HEK293 (cell line): ENCODE measurements around the gene ZNF853.
A peak's percentile ranks its signal among the peaks of the same experiment; 100 is the strongest.

ENCODE experiments used
- BCL11B ChIP-seq: fragments of 450-650 bp; formaldehyde crosslinking; IDR thresholded peaks from 2 replicates; pipeline ENCODE4 v1.5.1; 2016; ENCODE audit warnings: low read depth, missing biosample characterization, missing genetic modification characterization
- CTCF ChIP-seq: fragments of 450-650 bp; formaldehyde crosslinking; IDR thresholded peaks from 2 replicates; pipeline ENCODE4 v1.5.1; 2016; ENCODE audit warnings: missing biosample characterization, missing genetic modification characterization
- OVOL3 ChIP-seq: fragments of 450-650 bp; formaldehyde crosslinking; IDR thresholded peaks from 2 replicates; pipeline ENCODE4 v1.5.1; 2016; ENCODE audit warnings: missing biosample characterization, missing genetic modification characterization
- PRDM1 ChIP-seq: fragments of 450-650 bp; formaldehyde crosslinking; IDR thresholded peaks from 2 replicates; pipeline ENCODE4; 2016; ENCODE audit warnings: missing biosample characterization, missing genetic modification characterization
- PRDM4 ChIP-seq: fragments of 450-650 bp; formaldehyde crosslinking; IDR thresholded peaks from 2 replicates; pipeline ENCODE4 v1.5.1; 2017; ENCODE audit warnings: missing biosample characterization, missing genetic modification characterization
- SP2 ChIP-seq: fragments of 450-650 bp; formaldehyde crosslinking; IDR thresholded peaks from 2 replicates; pipeline ENCODE4 v1.5.1; 2016; ENCODE audit warnings: missing biosample characterization, missing genetic modification characterization
- ZBTB10 ChIP-seq: fragments of 450-650 bp; formaldehyde crosslinking; IDR thresholded peaks from 2 replicates; pipeline ENCODE4 v1.5.1; 2016; ENCODE audit warnings: missing biosample characterization, missing genetic modification characterization
- ZFHX2 ChIP-seq: fragments of 450-650 bp; formaldehyde crosslinking; conservative IDR thresholded peaks from 2 replicates; pipeline ENCODE4 v1.5.1; 2016; ENCODE audit warnings: missing biosample characterization, missing genetic modification characterization
- ZNF248 ChIP-seq: fragments of 450-650 bp; formaldehyde crosslinking; IDR thresholded peaks from 2 replicates; pipeline ENCODE4 v1.5.1; 2017; ENCODE audit warnings: missing biosample characterization, missing genetic modification characterization
- ZNF433 ChIP-seq: fragments of 450-650 bp; formaldehyde crosslinking; IDR thresholded peaks from 2 replicates; pipeline ENCODE4 v1.5.1; 2016; ENCODE audit warnings: missing biosample characterization, missing genetic modification characterization, low read depth
- ZNF449 ChIP-seq: fragments of 450-650 bp; formaldehyde crosslinking; IDR thresholded peaks from 2 replicates; pipeline ENCODE4 v1.5.1; 2017; ENCODE audit warnings: missing biosample characterization, mild to moderate bottlenecking, missing genetic modification characterization, moderate library complexity
- ZNF518A ChIP-seq: fragments of 450-650 bp; formaldehyde crosslinking; conservative IDR thresholded peaks from 2 replicates; pipeline ENCODE4 v1.5.1; 2016; ENCODE audit warnings: low read depth, missing biosample characterization, missing genetic modification characterization
- ZNF560 ChIP-seq: fragments of 450-650 bp; formaldehyde crosslinking; IDR thresholded peaks from 2 replicates; pipeline ENCODE4 v1.5.1; 2017; ENCODE audit warnings: missing biosample characterization, missing genetic modification characterization, borderline replicate concordance
- ZNF585B ChIP-seq: fragments of 450-650 bp; formaldehyde crosslinking; IDR thresholded peaks from 2 replicates; pipeline ENCODE4 v1.5.1; 2016; ENCODE audit warnings: missing biosample characterization, missing genetic modification characterization
- ZNF610 ChIP-seq: fragments of 450-650 bp; formaldehyde crosslinking; IDR thresholded peaks from 2 replicates; pipeline ENCODE4 v1.5.1; 2016; ENCODE audit warnings: missing biosample characterization, missing genetic modification characterization, borderline replicate concordance
- ZNF639 ChIP-seq: fragments of 450-650 bp; formaldehyde crosslinking; IDR thresholded peaks from 2 replicates; pipeline ENCODE4 v1.5.1; 2016; ENCODE audit warnings: missing biosample characterization, missing genetic modification characterization
- ZNF692 ChIP-seq: fragments of 450-650 bp; formaldehyde crosslinking; IDR thresholded peaks from 2 replicates; pipeline ENCODE4 v1.5.1; 2016; ENCODE audit warnings: missing biosample characterization, missing genetic modification characterization
- ZNF768 ChIP-seq: fragments of 450-650 bp; formaldehyde crosslinking; IDR thresholded peaks from 2 replicates; pipeline ENCODE4 v1.5.1; 2018; ENCODE audit warnings: missing biosample characterization, mild to moderate bottlenecking, missing genetic modification characterization
- ZSCAN5A ChIP-seq: fragments of 450-650 bp; formaldehyde crosslinking; IDR thresholded peaks from 2 replicates; pipeline ENCODE4 v1.5.1; 2016; ENCODE audit warnings: missing biosample characterization, missing genetic modification characterization

ZNF853 gene

GRCh38 chr7:6577369-6578113, 37.9 kb upstream of the ZNF853 start, which contains the start of gene ZDHHC4 (continued):
- TF ChIP-seq ZNF518A (tag by site-specific recombination) (peak; percentile 64), BCL11B (tag by site-specific recombination) (no peak), ZNF610 (tag by site-specific recombination) (0 out of 2 replicates have a peak, but pooled peaks have one; percentile 17), ZSCAN5A (tag by site-specific recombination) (no peak), ZNF768 (tag by site-specific recombination) (no peak), ZNF639 (tag by site-specific recombination) (no peak), OVOL3 (no peak), ZFHX2 (tag by site-specific recombination) (peak; percentile 67), ZNF433 (tag by site-specific recombination) (no peak), ZNF449 (tag by site-specific recombination) (peak; percentile 49), SP2 (tag by site-specific recombination) (peak; percentile 94), ZBTB10 (peak; percentile 92), ZNF248 (tag by site-specific recombination) (no peak), CTCF (tag by site-specific recombination) (no peak), PRDM4 (no peak), ZNF585B (no peak), PRDM1 (tag by site-specific recombination) (no peak), ZNF692 (tag by site-specific recombination) (peak; percentile 62; the same call in 1 of the 2 replicates), ZNF560 (tag by site-specific recombination) (no peak)
